HG02981 (cell line): Measurements from ENCODE around the gene VWC2.
"Not testable (repeated sequence)": the region's sequence is repeated elsewhere in the genome, so short reads cannot be mapped to it uniquely, and the experiment has no call there.

Experiments used
- ATAC-seq: cut with Tn5 transposase; IDR thresholded peaks from one replicate; pipeline ENCODE4 v1.9.1; 2021; ENCODE audit warnings: mild to moderate bottlenecking, moderate library complexity; ENCODE audit not compliant: unreplicated experiment

VWC2 gene

GRCh38 chr7:49848211-49848841 lies 74.9 kb downstream of the VWC2 start:
- ATAC-seq: no peak

GRCh38 chr7:49850921-49851613 lies 77.6 kb downstream of the VWC2 start:
- ATAC-seq: no peak

GRCh38 chr7:49851614-49851934 lies 78.1 kb downstream of the VWC2 start:
- not testable (repeated sequence) for ATAC-seq

- peak; percentile 79 for ATAC-seq
These were observed 79.4 kb downstream of the VWC2 start for GRCh38 chr7:49852619-49853462.

- ATAC-seq: no peak
These were observed 82.0 kb downstream of the VWC2 start for GRCh38 chr7:49855281-49855980.

GRCh38 chr7:49860293-49860692 lies 86.9 kb downstream of the VWC2 start:
- ATAC-seq: no peak

- no peak for ATAC-seq
These were observed 92.8 kb downstream of the VWC2 start for GRCh38 chr7:49866076-49866735.

GRCh38 chr7:49866910-49867309 lies 93.5 kb downstream of the VWC2 start:
- ATAC-seq: no peak

- ATAC-seq: no peak
These were observed 100.0 kb downstream of the VWC2 start for GRCh38 chr7:49873420-49873819.

GRCh38 chr7:49875336-49875735 lies 101.9 kb downstream of the VWC2 start:
- no peak for ATAC-seq

GRCh38 chr7:49876202-49876601 lies 102.8 kb downstream of the VWC2 start:
- ATAC-seq: no peak

GRCh38 chr7:49878089-49878488 lies 104.7 kb downstream of the VWC2 start:
- ATAC-seq: no peak

- ATAC-seq: no peak
These were observed 105.2 kb downstream of the VWC2 start for GRCh38 chr7:49878627-49879026.

GRCh38 chr7:49883933-49884332 lies 110.5 kb downstream of the VWC2 start:
- ATAC-seq: no peak

GRCh38 chr7:49885593-49886285 lies 112.3 kb downstream of the VWC2 start:
- ATAC-seq: no peak

- ATAC-seq: no peak
These were observed 119.0 kb downstream of the VWC2 start for GRCh38 chr7:49892481-49892880.

- ATAC-seq: no peak
These were observed 119.7 kb downstream of the VWC2 start for GRCh38 chr7:49893131-49893530.

GRCh38 chr7:49894543-49894942 lies 121.1 kb downstream of the VWC2 start:
- ATAC-seq: no peak

- no peak for ATAC-seq
These were observed 138.5 kb downstream of the VWC2 start for GRCh38 chr7:49911909-49912308.

- no peak for ATAC-seq
These were observed 153.3 kb downstream of the VWC2 start for GRCh38 chr7:49926720-49927119.
